Measurements from ENCODE around the gene DBI.

DNA sequence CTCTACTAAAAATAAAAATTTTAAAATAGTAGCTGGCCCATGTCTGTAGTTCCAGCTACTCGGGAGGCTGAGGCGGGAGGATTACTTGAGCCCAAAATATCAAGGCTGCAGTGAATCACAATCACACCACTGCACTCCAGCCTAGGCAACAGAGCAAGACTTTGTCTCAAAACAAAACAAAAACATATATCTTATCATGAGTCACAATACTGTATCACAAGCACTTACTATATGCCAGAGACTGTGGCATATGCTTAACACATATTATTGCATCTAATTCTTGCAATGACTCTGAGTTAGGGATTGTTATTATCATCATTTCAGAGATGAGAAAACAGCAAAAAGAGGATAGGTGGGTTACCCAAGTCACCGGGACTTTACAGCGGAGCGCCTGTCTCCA is 35.3 kb downstream of the DBI start:
- TF ChIP-seq, protein P1, sequence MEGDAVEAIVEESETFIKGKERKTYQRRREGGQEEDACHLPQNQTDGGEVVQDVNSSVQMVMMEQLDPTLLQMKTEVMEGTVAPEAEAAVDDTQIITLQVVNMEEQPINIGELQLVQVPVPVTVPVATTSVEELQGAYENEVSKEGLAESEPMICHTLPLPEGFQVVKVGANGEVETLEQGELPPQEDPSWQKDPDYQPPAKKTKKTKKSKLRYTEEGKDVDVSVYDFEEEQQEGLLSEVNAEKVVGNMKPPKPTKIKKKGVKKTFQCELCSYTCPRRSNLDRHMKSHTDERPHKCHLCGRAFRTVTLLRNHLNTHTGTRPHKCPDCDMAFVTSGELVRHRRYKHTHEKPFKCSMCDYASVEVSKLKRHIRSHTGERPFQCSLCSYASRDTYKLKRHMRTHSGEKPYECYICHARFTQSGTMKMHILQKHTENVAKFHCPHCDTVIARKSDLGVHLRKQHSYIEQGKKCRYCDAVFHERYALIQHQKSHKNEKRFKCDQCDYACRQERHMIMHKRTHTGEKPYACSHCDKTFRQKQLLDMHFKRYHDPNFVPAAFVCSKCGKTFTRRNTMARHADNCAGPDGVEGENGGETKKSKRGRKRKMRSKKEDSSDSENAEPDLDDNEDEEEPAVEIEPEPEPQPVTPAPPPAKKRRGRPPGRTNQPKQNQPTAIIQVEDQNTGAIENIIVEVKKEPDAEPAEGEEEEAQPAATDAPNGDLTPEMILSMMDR (IDR thresholded peaks at IDR 0.05) = no peak
- TF ChIP-seq POLR2A (IDR thresholded peaks at IDR 0.05) = no peak

Data from heart left ventricle (tissue), 13 donors.